Loucy (cell line): Measurements from ENCODE around the gene DLL1.
A peak's percentile ranks its signal among the peaks of the same experiment; 100 is the strongest.

Experiments
- H2AFZ ChIP-seq: fragments of 200-600 bp; sonication (generic); 2 replicates; pipeline ENCODE4 v1.6.0; 2016; ENCODE audit warnings: antibody characterized with exemption, mild to moderate bottlenecking, low read length, moderate library complexity
- H3F3A ChIP-seq: fragments of 200-600 bp; 2 replicates; pipeline ENCODE4 v1.6.0; 2016; ENCODE audit warnings: antibody characterized with exemption, low read depth, mild to moderate bottlenecking
- H3K27me3 ChIP-seq: fragments of 200-600 bp; sonication (generic); 2 replicates; pipeline ENCODE4 v1.6.1; 2014; ENCODE audit warnings: low read length, mild to moderate bottlenecking; ENCODE audit not compliant: insufficient read depth, poor library complexity, severe bottlenecking
- H3K36me3 ChIP-seq: fragments of 200-600 bp; sonication (generic); 2 replicates; pipeline ENCODE4 v1.6.1; 2016; ENCODE audit warnings: low read length; ENCODE audit not compliant: insufficient read depth
- H3K4me1 ChIP-seq: fragments of 200-600 bp; sonication (generic); 2 replicates; pipeline ENCODE4 v1.5.1; 2014; ENCODE audit warnings: low read length, mild to moderate bottlenecking; ENCODE audit not compliant: insufficient read depth, poor library complexity, severe bottlenecking
- H3K4me2 ChIP-seq: fragments of 200-600 bp; sonication (generic); 2 replicates; pipeline ENCODE4 v1.6.0; 2014; ENCODE audit warnings: antibody characterized with exemption, low read length, low read depth, mild to moderate bottlenecking; ENCODE audit not compliant: poor library complexity, severe bottlenecking
- H3K4me3 ChIP-seq: fragments of 200-600 bp; sonication (generic); 2 replicates; pipeline ENCODE4 v1.5.1; 2014; ENCODE audit warnings: low read length, mild to moderate bottlenecking, mixed read lengths; ENCODE audit not compliant: poor library complexity, severe bottlenecking
- H3K79me2 ChIP-seq: fragments of 200-600 bp; sonication (generic); 2 replicates; pipeline ENCODE4 v1.6.1; 2014; ENCODE audit warnings: low read length; ENCODE audit not compliant: insufficient read depth
- H3K9ac ChIP-seq: fragments of 200-600 bp; sonication (generic); 2 replicates; pipeline ENCODE4 v1.6.0; 2014; ENCODE audit warnings: mild to moderate bottlenecking, low read depth, low read length, moderate library complexity; ENCODE audit not compliant: poor library complexity, severe bottlenecking
- H3K9me2 ChIP-seq: fragments of 200-600 bp; sonication (generic); replicated peaks from 2 replicates; pipeline ENCODE4 v1.6.1; 2016; ENCODE audit warnings: low read depth, low read length, mixed read lengths
- H3K9me3 ChIP-seq: fragments of 200-600 bp; sonication (generic); 2 replicates; pipeline ENCODE4 v1.6.1; 2014; ENCODE audit warnings: mild to moderate bottlenecking, antibody characterized with exemption, low read length, low read depth; ENCODE audit not compliant: insufficient read depth
- H4K20me1 ChIP-seq: fragments of 200-600 bp; sonication (generic); 2 replicates; pipeline ENCODE4 v1.6.0; 2014; ENCODE audit warnings: antibody characterized with exemption, low read length, mild to moderate bottlenecking; ENCODE audit not compliant: insufficient read depth, poor library complexity, severe bottlenecking
- CTCF ChIP-seq: fragments of 200-600 bp; sonication (generic); conservative IDR thresholded peaks from 2 replicates; pipeline ENCODE4 v1.5.1; 2014; ENCODE audit warnings: mild to moderate bottlenecking, antibody characterized with exemption, low read length
- EZH2phosphoT487 ChIP-seq: fragments of 200-600 bp; IDR thresholded peaks from 2 replicates; pipeline ENCODE4 v1.6.1; 2018; ENCODE audit warnings: antibody characterized with exemption, mild to moderate bottlenecking, moderate library complexity, borderline replicate concordance

The DLL1 gene

DNA sequence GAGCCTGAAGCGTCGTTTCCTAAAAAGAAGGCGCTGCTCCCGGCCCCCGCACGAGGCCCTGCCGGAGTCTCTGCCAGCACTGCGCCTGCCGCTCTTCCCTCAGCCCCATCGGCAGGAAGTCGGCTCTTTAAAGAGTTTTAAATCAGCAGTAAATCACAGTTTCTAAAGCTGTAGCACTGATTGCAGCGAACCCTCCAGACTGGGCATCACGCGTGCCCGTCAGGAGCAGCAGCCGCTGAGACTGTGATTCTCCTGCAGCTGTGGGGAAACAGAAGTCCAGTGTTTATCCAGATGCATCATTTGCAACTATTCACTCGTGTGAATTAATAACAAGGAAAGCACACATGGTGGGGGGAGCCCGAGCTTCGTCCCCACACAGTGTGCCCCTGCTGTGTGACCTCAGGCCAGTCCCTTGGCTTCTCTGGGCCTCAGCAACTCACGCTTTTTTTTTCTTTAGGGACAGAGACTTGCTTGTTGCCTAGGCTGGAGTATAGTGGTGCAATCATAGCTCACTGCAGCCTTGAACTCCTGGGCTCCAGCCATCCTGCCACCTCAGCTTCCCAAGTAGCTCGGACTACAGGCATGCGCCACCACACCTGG lies 28.3 kb downstream of the DLL1 start:
- Histone ChIP-seq H3K9ac (no peak overlapping the region), H3K4me2 (no peak overlapping the region), H2AFZ (no peak overlapping the region), H3K4me3 (no peak overlapping the region), H3K36me3 (no peaks in the 10 kb centered on the region), H3K9me3 (no peaks in the 10 kb centered on the region), H4K20me1 (no peaks in the 10 kb centered on the region), H3F3A (no peaks in the 10 kb centered on the region), H3K27me3 (no peaks in the 10 kb centered on the region), H3K4me1 (no peaks in the 10 kb centered on the region), H3K79me2 (no peaks in the 10 kb centered on the region), H3K9me2 (no peaks in the 10 kb centered on the region)
- TF ChIP-seq CTCF (no peak), EZH2phosphoT487 (no peak)

- Histone ChIP-seq H3K9me2 (no peaks in the 10 kb centered on the region), H4K20me1 (no peaks in the 10 kb centered on the region), H3K9me3 (no peaks in the 10 kb centered on the region), H3K4me2 (no peak overlapping the region), H3K4me1 (no peaks in the 10 kb centered on the region), H3F3A (no peaks in the 10 kb centered on the region), H3K27me3 (no peaks in the 10 kb centered on the region), H3K4me3 (no peak overlapping the region), H3K36me3 (no peaks in the 10 kb centered on the region), H3K79me2 (no peaks in the 10 kb centered on the region), H2AFZ (no peak overlapping the region), H3K9ac (no peak overlapping the region)
- TF ChIP-seq CTCF (no peak), EZH2phosphoT487 (no peak)
Observed at GRCh38 chr6:170261643-170262488, 29.0 kb downstream of the DLL1 start.

DNA sequence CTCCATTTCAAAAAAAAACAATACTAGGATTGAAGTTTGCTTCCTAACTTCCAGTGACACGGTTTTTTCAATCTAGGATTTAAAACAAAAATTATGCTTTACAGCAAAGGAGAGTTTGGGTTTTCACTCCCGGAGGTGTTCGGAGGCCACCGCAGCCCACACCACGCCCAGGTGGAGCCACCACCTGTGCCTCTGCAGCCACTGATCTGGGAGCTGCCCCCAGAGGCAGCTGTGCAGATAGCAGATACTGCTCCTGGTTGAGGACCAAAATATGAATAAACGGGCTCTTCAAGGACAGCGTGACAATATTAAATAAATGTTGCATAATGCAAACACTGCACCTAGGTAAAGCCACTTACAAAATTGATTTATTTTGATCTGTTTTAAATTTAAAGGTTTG lies 30.2 kb downstream of the DLL1 start:
- TF ChIP-seq CTCF (peak; percentile 45), EZH2phosphoT487 (no peak)
- no peak overlapping the region for H3K4me2 ChIP-seq
- no peak overlapping the region for H2AFZ ChIP-seq
- H3F3A ChIP-seq: no peaks in the 10 kb centered on the region
- H3K9me2 ChIP-seq: no peaks in the 10 kb centered on the region
- H3K79me2 ChIP-seq: no peaks in the 10 kb centered on the region
- no peaks in the 10 kb centered on the region for H3K4me1 ChIP-seq
- no peaks in the 10 kb centered on the region for H4K20me1 ChIP-seq
- no peaks in the 10 kb centered on the region for H3K27me3 ChIP-seq
- H3K4me3 ChIP-seq: no peak overlapping the region
- no peaks in the 10 kb centered on the region for H3K9me3 ChIP-seq
- H3K36me3 ChIP-seq: no peaks in the 10 kb centered on the region
- H3K9ac ChIP-seq: no peak overlapping the region
